NCI-H1694 (cell line): ENCODE results near the gene AHNAK2.
"Not testable (repeated sequence)": the region's sequence is repeated elsewhere in the genome, so short reads cannot be mapped to it uniquely, and the experiment has no call there.

Experiments used
- DNase-seq: peaks from one replicate; lab custom pipeline; 2025; lab: John Stamatoyannopoulos, UW

Gene AHNAK2

GRCh38 chr14:104898870-104899510 lies 79.2 kb downstream of the AHNAK2 start:
- no peak for DNase-seq

DNA sequence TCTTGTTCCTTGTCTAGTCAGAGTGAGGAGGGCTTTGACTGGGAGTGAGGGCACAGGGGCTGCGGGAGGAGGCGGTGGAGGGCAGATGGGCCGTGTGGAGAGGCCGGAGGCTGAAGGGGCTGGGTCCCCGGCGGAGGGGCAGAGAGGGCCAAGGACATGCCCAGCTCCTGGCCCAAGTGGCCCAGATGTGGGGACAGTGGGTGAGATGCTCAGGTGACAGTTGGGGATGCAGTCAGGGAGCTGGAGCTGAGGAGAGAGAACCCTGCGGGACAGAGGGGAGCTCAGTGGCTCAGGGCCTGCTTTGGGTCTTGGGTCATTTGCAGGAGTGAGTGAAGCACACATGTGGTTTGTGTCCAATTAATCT lies 80.0 kb downstream of the AHNAK2 start:
- no peak for DNase-seq

GRCh38 chr14:104897330-104898194 lies 80.6 kb downstream of the AHNAK2 start:
- DNase-seq: no peak

GRCh38 chr14:104895786-104896661 lies 82.2 kb downstream of the AHNAK2 start:
- no peak for DNase-seq

DNA sequence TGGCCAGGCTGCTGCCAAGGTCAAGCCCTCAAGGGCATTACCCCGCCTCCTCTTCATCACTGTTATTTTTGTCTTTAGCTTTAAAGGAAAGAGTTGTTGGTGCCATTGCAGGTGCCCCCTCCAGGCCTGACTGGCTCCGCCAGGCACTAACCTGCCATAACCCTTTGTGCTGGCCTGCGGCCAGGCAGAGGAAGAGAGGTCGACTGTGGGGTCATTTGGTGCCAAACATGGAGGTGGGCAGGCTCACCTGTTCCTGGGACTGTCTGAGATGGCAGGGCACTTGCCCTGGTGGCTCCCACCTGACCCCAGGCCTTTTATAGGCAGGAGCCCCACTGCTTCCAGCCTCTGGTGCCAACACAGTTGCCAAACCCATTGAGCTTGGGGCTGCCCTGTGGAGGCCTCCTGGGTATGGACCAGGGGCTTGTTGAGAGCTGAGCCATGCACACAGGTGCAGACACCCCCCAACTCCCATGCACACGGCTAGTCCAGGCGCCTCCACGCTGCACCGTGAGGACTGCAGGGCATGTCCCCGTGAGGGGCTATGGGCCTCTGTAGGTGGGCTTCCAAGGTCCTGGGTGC lies 82.9 kb downstream of the AHNAK2 start:
- DNase-seq: no peak

GRCh38 chr14:104894331-104895206 lies 83.6 kb downstream of the AHNAK2 start:
- DNase-seq: no peak

DNA sequence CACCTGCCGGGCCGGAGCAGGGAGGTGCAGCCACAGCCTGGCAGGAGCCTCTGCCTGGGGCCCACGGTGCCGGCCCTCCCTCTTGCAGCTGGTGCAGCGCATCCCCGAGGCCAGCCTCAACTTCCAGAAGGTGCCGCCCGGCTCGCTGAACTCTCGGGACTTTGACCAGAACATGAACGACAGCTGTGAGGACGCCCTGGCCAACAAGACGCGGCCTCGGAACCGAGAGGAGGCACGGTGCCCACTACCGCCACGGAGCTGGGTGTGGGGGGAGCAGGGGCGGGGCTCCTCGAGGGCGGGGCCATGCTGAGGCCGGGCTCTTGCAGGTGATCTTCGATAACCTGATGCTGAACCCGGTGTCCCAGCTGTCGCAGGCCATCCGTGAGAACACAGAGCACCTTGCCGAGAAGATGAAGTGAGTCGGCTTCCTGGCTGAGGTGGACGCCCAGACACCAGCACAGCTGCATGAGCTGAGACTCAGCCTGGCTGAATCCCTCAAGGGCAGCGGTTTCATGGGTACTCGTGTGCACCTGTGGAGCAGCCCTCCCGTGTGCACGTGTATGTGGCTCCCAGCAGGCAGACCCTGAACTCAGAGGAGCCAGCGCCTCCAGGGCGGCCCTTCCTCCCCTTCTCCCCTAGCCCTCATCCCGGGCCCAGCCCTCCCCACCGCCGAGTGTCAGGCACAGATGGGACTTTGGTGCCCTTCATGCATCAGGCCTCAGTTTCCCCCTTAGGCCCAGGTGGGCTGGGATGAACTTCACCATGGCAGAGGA lies 84.6 kb downstream of the AHNAK2 start:
- DNase-seq: no peak

GRCh38 chr14:104892531-104893434 lies 85.4 kb downstream of the AHNAK2 start:
- DNase-seq: no peak

GRCh38 chr14:104891664-104892530 lies 86.3 kb downstream of the AHNAK2 start:
- no peak for DNase-seq

DNA sequence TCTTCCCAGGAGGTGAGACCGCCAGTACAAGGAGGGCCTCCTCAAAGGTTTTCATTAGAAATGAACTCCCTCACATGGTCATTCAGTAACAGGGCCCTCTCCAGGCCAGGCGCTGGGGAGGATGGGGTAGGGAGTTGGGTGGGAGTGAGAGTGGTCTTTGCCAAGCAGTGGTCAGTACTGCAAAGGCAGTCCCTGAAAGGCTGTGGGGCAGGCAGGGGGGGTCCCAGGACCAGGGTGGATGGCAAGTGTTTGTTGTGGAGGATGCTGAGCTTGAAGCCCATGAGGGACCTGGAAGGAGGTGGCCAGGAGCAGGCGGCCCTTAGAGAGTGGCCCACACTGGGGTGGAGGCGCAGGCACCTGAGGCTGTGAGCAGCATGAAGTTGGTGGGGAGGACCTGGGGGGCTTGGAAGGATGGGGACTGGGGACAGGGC lies 87.0 kb downstream of the AHNAK2 start:
- no peak for DNase-seq

GRCh38 chr14:104890292-104890691 lies 87.9 kb downstream of the AHNAK2 start:
- DNase-seq: not testable (repeated sequence)

DNA sequence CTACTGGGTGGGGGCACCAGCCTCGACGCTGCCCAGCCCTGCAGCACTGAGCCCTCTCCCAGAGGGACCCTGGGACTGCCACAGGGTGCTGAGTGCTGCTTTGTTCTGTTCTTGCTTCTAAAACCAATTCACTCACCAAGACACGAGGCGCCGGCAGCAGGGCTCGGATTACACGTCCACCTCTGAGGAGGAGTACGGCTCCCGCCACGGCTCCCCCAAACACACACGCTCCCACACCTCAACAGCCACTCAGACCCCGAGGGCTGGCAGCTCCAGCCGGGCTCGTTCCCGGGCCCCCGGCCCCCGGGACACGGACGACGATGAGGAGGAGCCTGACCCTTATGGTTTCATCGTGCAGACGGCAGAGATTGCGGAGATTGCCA lies 88.8 kb downstream of the AHNAK2 start:
- no peak for DNase-seq

GRCh38 chr14:104888489-104889374 lies 89.4 kb downstream of the AHNAK2 start:
- no peak for DNase-seq

DNA sequence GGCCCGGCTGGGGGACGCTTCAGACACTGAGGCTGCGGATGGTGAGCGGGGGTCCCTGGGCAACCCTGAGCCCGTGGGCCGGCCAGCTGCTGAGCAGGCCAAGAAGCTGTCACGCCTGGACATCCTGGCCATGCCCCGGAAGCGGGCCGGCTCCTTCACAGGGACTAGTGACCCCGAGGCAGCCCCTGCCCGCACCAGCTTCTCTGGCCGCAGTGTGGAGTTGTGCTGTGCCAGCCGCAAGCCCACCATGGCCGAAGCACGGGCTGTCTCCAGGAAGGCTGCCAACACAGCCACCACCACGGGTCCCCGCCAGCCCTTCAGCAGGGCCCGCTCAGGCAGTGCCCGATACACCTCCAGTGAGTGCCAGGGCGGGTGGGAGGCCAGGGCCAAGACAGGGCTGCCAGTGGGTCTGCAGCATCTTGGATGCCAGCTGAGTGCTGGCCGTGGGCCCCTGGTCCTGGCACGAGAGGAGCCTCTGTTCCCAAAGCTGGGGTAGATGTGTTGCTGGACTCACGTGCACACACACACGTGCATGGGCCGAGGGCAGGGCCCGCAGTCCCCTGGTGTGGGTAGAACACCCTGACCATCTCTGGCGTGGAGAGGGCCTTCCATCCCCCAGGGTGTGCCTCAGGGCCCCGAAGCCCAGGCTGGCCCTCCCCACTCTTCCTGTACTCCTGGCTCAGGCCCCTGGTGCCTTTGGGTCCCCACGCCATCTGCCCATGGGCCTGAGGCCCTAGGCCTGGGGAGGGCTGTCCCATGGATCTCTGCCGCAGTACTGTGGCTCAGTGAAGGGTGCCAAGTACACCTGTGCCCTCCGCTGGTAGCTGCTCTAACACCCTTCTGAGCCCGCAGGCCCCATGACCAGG lies 90.3 kb downstream of the AHNAK2 start:
- no peak for DNase-seq
